NCI-H345 (cell line): Measurements from ENCODE around the gene SDHAF3.
"Not testable (repeated sequence)": the region's sequence is repeated elsewhere in the genome, so short reads cannot be mapped to it uniquely, and the experiment has no call there.

Source experiments
- DNase-seq: peaks from one replicate; lab custom pipeline; 2025; lab: John Stamatoyannopoulos, UW

The SDHAF3 gene

DNA sequence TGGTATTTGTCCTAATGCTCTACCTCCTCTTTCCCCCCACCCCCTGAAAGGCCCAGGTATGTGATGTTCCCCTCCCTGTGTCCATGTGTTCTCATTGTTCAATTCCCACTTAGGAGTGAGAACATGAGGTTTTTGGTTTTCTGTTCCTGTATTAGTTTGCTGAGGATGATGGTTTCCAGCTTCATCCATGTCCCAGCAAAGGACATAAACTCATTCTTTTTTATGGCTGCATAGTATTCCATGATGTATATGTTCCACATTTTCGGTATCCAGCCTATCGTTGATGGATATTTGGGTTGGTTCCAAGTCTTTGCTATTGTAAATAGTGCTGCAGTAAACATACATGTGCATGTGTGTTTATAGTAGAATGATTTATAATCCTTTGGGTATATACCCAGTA, 5.6 kb downstream of the SDHAF3 start:
- DNase-seq: not testable (repeated sequence)

- no peak for DNase-seq
Measured at GRCh38 chr7:97126483-97127171, 9.1 kb downstream of the SDHAF3 start.

DNA sequence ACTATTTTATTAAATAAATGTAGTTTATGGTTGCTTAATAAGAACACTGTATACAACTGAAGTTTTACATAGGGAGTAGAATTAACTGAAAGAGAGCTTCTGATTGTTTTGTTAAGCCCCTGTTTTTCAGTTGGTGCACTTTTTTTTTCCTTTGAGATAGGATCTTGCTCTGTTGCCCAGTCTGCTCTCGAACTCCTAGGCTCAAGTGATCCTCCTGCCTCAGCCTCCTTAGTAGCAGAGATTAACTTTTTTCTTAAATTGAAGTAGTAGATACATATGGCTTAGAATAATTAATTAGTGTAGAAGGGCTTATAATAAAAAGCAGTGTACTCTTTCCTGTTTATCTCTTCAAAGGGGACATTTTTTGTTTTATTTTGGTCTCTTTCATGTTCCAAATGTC, 11.2 kb downstream of the SDHAF3 start:
- no peak for DNase-seq

GRCh38 chr7:97130417-97131139, 13.1 kb downstream of the SDHAF3 start:
- no peak for DNase-seq

DNA sequence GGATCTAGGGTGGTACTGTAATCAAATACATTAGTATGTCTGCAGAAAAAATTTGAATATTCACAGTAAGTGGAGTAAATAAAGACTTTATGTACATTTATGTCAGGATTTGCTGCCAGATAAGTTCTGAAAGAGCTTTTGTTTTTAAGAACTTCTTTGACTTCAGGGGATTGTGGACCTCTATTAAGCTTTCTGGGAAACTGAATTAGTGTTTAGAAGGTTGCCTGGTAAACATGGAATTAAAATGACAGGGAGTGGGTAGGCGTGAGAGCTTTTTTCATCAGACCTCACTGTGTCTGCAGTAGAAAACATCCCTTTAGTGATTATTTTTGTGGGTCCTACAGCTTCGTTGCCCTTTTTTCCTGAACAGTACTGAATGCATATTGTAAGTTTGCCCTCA, 15.7 kb downstream of the SDHAF3 start:
- DNase-seq: no peak

GRCh38 chr7:97138830-97139229, 21.3 kb downstream of the SDHAF3 start:
- no peak for DNase-seq

DNA sequence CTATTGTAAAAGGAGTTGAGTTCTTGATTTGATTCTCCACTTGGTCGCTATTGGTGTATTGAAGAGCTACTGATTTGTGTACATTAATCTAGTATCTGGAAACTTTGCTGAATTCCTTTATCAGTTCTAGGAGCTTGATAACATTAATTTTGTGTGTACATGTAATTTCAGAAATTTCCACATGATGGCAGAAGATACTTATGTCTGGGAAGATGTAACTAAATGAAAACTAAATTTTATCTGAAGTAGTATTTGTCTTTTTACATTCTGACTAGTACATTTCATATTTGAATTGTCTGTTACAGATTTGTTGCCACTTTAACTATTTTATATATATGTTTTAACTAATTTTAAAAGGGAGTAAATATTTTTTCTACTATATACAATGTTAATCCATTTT, 27.6 kb downstream of the SDHAF3 start:
- DNase-seq: peak; percentile 28

GRCh38 chr7:97149843-97150242, 32.3 kb downstream of the SDHAF3 start:
- DNase-seq: no peak

DNA sequence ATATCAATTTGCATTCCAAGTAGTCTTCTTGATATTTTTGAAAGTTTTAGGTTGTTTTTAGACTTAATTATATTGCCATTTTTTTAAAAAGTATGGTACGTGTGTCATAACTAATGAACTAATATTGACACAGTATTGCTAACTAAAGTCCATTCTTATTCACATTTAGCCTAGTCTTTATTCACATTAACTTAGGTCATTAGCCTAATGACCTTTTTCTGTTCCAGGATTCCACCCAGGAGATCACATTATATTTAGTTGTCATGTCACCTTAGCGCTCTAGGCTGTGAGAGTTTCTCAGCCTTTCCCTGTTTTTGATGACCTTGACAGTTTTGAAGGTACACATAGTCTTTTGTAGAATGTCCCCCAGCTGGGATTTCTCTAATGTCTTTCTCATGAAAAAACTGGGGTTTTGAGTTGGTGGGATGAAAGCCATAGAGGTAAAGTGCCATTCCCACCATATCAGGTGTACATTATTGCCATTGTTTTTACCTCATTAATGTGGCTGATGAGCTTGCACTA, 38.5 kb downstream of the SDHAF3 start:
- DNase-seq: no peak

DNA sequence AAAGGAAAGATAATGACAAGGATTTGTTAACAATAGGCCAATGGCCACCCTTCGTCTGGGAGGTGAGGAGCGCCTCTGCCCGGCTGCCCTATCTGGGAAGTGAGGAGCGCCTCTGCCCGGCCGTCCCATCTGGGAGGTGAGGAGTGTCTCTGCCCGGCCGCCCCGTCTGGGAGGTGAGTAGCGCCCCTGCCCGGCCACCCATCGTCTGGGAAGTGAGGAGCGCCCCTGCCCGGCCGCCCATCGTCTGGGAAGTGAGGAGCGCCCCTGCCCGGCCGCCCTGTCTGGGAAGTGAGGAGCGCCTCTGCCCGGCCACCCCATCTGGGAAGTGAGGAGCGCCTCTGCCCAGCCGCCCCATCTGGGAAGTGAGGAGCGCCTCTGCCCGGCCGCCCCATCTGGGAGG, 42.5 kb downstream of the SDHAF3 start:
- DNase-seq: not testable (repeated sequence)

- not testable (repeated sequence) for DNase-seq
Measured at GRCh38 chr7:97161609-97162008, 44.1 kb downstream of the SDHAF3 start.

DNA sequence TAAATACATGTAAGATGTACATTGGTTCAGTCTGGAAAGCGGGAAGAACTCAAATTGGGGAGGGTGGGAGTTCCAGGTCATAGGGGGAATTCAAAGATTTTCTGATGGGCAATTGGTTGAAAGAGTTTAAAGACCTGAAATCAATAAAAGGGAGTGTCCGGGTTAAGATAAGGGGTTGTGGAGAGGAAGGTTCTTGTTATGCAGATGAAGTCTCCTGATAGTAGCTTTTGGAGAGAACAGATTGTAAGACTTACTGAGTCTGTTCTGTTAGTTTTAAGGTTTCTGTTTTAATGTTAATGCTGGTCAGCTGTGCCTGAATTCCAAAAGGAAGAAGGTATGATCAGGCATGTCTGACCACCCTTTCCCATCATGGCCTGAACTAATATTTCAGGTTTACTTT, 48.8 kb downstream of the SDHAF3 start:
- no peak for DNase-seq

GRCh38 chr7:97167176-97167575, 49.7 kb downstream of the SDHAF3 start:
- DNase-seq: no peak

DNA sequence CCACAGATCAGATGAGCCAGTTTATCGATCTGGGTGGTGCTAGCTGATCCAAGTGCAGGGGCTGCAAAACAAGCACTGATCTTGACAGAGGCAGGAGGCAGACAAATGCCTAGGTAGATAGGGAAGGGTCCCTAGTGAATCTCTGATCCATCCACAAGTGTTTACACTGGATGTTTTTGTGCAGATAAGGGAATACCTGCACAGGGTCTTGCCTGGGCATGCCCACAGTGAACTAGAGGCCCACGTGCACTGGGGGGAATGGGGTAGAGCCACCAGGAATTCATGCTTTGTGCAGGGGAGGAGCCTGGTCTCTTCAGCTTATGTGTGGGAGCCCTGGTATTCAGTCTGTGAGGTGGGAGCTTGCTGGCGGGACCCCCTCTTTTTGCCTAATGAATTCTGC, 50.3 kb downstream of the SDHAF3 start:
- no peak for DNase-seq

GRCh38 chr7:97174303-97174702, 56.8 kb downstream of the SDHAF3 start:
- no peak for DNase-seq

GRCh38 chr7:97179454-97180104, 62.1 kb downstream of the SDHAF3 start:
- peak; percentile 59 for DNase-seq

- DNase-seq: no peak
Measured at GRCh38 chr7:97187067-97187466, 69.6 kb downstream of the SDHAF3 start.

GRCh38 chr7:97196174-97196573, 78.7 kb downstream of the SDHAF3 start:
- not testable (repeated sequence) for DNase-seq

GRCh38 chr7:97198596-97198995, 81.1 kb downstream of the SDHAF3 start:
- DNase-seq: no peak

- no peak for DNase-seq
Measured at GRCh38 chr7:97200018-97200417, 82.5 kb downstream of the SDHAF3 start.

DNA sequence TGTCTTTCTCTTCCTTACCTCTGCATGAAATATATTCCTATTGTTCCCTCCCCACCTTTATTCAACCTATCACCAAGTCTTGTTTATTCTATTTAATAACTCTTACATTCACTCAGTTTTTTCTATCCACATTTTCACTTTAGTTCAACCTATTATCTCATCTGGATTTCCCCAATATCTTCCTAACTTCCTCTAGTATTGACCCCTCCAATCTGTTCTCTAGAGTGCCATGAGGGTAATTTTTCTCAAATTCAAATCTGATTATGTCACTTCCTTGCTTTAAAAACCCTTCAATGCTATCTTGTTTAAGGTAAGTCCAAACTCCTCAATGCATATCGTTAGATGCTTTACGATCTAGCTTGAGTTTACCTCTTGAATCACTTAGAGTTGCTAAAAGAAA, 86.5 kb downstream of the SDHAF3 start:
- no peak for DNase-seq

DNA sequence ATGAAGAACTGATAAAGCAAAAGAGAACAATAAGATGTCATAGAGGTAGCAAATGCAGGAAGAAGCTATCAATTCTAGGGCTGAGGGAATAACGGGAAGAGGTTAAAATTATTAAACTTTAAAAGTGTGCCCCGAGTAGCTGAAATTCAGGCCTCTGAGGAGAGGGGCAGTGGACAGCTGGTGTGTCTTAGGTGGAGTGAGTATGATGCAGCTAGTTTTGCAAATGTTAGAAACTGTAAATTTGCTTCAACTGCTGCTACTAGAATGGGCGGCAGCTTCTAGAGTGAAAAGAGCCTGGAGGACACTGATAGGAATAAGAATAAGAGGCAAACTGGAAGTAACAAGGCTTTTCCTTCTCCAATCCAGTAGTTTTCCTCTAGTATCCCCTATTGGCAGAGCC, 87.3 kb downstream of the SDHAF3 start:
- no peak for DNase-seq

- no peak for DNase-seq
Measured at GRCh38 chr7:97215556-97215955, 98.1 kb downstream of the SDHAF3 start.
